NCI-H2171 (cell line): ENCODE data around the gene USP24.
"Not testable (repeated sequence)": the region's sequence is repeated elsewhere in the genome, so short reads cannot be mapped to it uniquely, and the experiment has no call there.

Experiments
- DNase-seq: peaks from one replicate; lab custom pipeline; 2025; lab: John Stamatoyannopoulos, UW

The USP24 gene

GRCh38 chr1:55232448-55233144 lies 17.4 kb upstream of the USP24 start:
- DNase-seq, result no peak

DNA sequence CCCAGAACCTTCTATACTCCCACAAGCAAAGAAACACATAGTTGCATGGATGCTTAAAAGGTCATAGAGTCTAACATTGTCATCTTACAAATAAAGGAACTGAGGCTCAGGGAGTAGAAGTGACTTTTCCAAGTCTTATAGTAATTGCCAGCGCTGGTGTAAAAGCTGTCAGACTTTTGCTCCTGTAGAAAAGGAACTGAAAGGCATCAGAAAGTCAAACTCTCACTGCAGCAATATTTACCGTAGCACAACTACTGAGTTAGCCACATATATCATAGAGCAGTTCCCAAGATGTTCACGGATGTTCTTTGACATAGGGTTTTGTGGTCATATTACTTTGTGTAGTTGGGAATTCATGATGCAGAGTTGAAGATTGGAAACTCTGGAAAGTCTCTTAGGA lies 16.6 kb upstream of the USP24 start:
- DNase-seq, result no peak

DNA sequence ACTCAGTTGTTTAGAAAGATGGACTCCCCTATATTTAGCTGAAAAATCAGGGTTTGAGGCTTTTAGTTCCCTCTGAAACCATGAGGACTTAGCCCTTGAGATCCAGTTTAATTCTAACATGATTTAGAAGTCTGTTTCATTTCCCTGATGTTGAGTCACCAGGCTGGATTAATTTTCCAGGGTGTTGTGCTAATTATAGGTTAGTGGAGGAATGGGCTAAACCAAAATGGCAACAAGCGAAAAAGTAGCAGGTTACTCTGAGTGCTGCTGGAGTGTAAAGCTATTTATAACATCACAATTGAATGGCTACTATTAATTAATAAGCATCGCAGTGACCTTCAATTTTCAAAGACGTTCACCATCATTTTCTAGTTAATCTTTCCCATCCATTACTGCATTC lies 15.5 kb upstream of the USP24 start:
- DNase-seq, result no peak

DNA sequence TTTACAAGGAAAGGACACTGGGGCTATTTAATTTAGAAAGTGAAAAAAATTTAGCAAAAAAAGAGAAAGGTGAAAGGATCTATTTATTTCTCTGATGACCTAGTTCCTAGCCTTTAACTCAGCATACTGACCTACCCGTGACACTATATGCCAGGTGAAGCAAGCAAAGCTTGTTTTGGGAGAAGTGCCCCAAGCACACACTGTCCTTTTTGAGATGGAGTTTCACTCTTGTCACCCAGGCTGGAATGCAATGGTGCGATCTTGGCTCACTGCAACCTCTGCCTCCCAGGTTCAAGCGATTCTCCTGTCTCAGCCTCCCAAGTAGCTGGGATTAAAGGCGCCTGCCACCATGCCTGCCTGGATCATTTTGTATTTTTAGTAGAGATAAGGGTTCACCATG lies 14.6 kb upstream of the USP24 start:
- DNase-seq, result not testable (repeated sequence)

- DNase-seq, result no peak
These were observed 10.1 kb upstream of the USP24 start for GRCh38 chr1:55225228-55225627.

GRCh38 chr1:55224729-55225128 lies 9.6 kb upstream of the USP24 start:
- DNase-seq, result no peak

GRCh38 chr1:55222152-55222551 lies 7.0 kb upstream of the USP24 start:
- no peak for DNase-seq

DNA sequence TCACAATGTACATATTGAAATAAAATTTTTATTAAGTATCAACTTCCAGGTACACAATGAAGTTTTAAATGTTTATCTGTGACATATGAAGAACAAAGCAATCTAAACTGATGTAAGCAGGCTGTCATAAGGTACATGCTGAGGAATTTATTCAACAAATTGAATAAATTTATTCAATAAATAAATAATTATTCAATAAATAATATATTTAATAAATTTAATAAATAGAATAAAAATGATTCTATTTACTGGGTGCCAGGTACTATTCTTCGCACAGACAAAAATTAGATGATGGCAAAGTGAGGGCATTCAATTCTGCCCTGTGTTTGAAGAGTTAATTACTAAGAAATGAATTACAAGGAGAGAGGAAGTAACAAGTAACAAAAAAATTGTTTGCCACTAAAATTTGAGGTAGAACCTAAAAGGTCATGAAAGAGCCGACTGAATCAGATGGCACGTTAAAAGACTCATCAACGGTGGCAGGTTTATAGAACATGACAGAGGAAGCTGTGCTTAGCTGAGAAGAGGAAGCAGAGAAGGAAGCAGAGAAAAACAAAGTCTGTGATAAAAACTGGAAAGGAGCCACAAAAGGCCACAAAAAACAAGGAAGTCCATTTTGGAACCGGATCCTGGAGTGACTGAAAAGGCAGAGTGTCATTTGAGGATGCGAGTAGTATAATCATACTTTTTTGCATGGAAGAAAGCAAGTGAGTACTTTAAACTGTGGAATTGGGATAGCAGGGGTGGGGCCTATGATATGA lies 2.2 kb upstream of the USP24 start:
- no peak for DNase-seq

GRCh38 chr1:55216096-55216495 lies 932 bp upstream of the USP24 start:
- DNase-seq, result no peak

DNA sequence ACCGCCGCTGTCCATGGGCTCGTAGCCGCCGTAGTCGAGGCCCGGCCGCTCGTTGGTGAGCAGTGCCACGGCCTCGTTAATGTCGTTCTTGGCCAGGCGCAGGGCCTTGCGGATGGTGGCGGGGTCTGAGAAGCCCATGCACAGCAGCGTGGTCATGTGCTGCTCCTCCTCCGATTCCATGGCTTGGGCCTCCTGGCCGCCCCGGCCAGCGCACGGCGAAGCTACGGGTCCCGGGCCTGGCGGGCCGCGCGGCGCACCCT lies 300 bp downstream of the USP24 start:
- no peak for DNase-seq

DNA sequence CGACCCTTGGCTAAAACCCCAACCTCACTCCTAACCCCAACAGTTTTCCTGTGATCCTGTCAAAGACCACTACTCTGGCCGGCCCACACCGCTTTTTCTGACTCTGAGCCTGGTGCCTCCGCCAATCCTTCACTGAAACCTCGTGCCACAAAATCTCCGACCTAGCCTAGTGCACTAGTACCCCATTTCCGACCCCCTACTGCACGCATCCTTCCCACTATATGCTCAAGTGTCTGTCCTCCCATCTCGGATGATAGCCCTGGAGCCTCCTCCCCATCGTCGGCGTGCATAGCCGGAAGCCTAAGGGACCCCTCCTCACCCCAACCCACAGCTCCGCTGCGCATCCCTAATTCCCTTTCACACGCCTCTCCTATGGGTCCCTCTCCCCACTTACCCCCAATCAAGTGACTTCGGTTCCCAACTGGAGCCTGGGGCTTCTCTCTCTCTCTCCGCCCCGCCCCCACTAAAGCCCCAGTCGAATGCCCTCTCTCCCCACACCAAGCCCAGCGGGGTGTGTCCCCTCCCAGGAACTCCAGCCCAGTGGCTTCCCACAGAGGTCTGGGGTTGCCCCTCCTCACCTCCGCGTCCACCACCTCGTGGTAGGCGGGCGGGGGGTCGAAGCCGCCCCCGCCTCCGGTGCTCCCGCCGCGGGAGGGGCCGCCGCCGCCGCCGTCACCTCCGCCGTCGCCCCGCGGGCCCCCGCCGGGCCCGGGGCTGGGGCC lies 791 bp downstream of the USP24 start:
- peak; percentile 9 for DNase-seq

DNA sequence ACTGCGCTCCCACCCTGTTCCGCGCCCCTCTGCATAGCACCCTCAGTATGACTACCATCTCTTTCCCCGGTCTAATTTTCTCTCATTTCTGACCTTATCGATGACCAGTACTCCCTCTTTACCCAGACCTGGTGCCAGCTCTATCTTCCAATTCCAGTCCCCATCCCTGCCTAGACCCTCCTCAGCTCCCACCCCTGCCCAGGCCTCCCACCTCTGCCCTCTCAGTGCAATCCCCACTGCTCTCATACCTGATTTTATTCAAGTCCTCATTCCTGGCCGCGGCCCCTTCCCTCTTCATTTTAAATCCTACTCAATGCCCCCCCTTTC lies 1.3 kb downstream of the USP24 start:
- no peak for DNase-seq

- DNase-seq, result no peak
These were observed 1.8 kb downstream of the USP24 start for GRCh38 chr1:55213151-55213884.

- no peak for DNase-seq
These were observed 2.6 kb downstream of the USP24 start for GRCh38 chr1:55212349-55213150.

DNA sequence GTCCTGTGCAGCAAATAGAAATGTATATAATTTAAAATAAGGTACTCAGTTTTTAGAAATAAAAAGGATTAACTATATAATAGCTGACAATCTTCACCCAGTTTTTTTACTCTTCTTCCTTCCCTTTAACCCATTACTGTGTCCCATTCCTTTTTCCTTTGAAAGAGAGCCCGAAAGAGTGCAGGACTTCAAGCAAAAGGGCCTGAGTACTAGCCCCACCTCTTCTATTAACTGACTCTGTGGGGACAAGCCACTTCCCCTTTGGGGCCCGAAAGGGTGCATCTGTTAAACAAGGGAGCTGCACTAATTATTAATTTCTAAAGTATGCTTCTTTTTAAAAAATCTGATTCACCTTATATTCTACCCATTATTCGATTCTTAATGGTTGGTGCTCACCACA lies 3.3 kb downstream of the USP24 start:
- DNase-seq, result no peak

DNA sequence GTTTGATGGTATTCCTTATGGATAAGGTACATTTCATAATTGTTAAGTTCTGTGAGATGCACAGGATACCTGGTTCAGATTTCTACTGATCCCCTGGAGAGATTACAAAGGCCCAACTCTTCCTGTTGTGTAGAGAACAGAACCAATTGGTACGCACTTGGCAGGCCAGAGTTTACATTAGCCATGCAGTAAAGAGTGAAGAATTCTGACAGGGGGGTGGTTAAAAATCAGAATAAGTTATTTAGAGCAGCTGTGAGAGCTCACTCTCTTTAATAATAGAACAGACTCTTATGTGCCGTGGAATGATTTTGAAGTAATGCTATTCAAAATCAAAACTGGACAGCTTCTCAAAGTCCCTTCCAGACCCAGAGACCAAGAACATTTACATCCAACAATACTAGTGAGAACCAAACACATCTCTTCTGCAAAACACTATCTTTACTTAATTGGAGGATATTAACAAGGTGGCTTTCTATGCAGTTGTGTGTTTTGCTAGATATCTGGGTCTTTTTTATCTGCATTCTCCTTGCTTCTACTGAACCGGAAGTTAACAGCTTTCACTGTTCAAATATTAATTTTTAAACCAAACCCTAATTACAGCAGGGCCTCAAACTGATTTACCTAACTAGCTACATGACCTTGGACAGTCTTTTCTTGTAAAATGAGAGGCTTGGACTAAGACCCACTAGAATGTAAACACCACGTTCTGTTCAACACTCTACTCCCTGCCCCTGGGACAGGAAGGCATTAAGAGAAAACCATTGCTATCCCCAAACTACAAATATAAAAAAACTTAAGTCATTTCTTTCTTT lies 4.0 kb downstream of the USP24 start:
- DNase-seq, result no peak

- no peak for DNase-seq
These were observed 5.9 kb downstream of the USP24 start for GRCh38 chr1:55209247-55209646.

- DNase-seq, result no peak
These were observed 9.0 kb downstream of the USP24 start for GRCh38 chr1:55206210-55206609.

GRCh38 chr1:55204997-55205396 lies 10.2 kb downstream of the USP24 start:
- no peak for DNase-seq

DNA sequence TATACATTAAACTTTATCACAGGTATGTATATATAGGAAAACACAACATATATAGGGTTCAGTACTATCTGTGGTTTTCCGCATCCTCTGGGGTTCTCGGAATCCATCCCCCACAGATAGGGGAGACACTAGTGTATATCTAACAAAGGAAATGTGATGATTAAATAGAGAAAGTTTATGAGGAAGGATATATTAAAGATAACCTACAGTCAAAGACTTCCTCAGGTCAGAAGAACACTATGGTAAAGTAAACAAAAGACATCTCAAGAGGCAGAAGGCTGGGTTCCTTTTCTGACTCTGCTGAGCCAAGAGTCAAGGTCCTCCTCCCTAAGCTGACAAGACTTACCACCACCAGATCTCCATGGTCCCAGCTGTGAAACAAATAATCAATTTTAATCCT lies 12.1 kb downstream of the USP24 start:
- no peak for DNase-seq

DNA sequence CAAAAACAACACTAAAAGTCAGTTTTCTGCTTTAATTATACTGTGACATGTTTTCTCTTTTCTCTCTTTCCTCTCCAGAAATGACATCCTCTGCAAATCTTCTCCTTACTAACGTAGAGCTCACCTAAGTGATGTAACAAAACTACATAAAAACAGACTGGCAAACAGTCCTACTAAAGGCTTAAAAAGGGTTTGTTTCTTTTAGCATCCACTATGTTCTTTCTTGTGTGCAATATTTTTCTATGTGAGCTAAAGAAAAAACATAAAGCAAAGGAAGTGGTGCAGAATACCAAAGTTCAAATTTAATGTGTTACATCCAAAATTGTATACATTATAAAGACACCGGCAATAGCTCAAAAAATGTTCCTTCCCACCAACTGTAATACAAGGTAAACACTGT lies 14.5 kb downstream of the USP24 start:
- no peak for DNase-seq
